Measurements from ENCODE around the gene ZBED6.

ZBED6 gene

GRCh38 chr1:203840208-203840808 is 44.9 kb downstream of the ZBED6 start:
- no peak for DNase-seq

- DNase-seq: no peak
Observed at GRCh38 chr1:203842559-203842876, 47.1 kb downstream of the ZBED6 start.

GRCh38 chr1:203843435-203843834 is 48.0 kb downstream of the ZBED6 start:
- DNase-seq: no peak
